Measurements from ENCODE around the gene TMEM121B.

GRCh38 chr22:17091851-17092250 lies 29.3 kb downstream of the TMEM121B start:
- TF ChIP-seq CTCF (IDR thresholded peaks at IDR 0.05) (no peak), POLR2A (IDR thresholded peaks at IDR 0.05) (no peak)

All from testis (tissue), 2 donors.